ENCODE results near the gene ITPK1.
"Not testable (repeated sequence)": the region's sequence is repeated elsewhere in the genome, so short reads cannot be mapped to it uniquely, and the experiment has no call there.

The ITPK1 gene

GRCh38 chr14:93082576-93083001, 33.1 kb downstream of the ITPK1 start:
- no peak for DNase-seq

- DNase-seq = no peak
Observed at GRCh38 chr14:93081876-93082570, 33.7 kb downstream of the ITPK1 start.

GRCh38 chr14:93079865-93080403, 35.8 kb downstream of the ITPK1 start:
- no peak for DNase-seq

- DNase-seq = no peak
Observed at GRCh38 chr14:93079321-93079720, 36.4 kb downstream of the ITPK1 start.

- DNase-seq = no peak
Observed at GRCh38 chr14:93078870-93079269, 36.9 kb downstream of the ITPK1 start.

GRCh38 chr14:93076755-93077154, 39.0 kb downstream of the ITPK1 start:
- DNase-seq = no peak

- no peak for DNase-seq
Observed at GRCh38 chr14:93075891-93076290, 39.8 kb downstream of the ITPK1 start.

GRCh38 chr14:93073910-93074769, 41.6 kb downstream of the ITPK1 start:
- DNase-seq = no peak

- no peak for DNase-seq
Observed at GRCh38 chr14:93073358-93073707, 42.4 kb downstream of the ITPK1 start.

GRCh38 chr14:93072659-93073357, 42.9 kb downstream of the ITPK1 start:
- no peak for DNase-seq

GRCh38 chr14:93068711-93069110, 47.0 kb downstream of the ITPK1 start:
- DNase-seq = no peak

GRCh38 chr14:93067088-93067487, 48.6 kb downstream of the ITPK1 start:
- DNase-seq = no peak

GRCh38 chr14:93065272-93065730, 50.4 kb downstream of the ITPK1 start:
- DNase-seq = no peak

GRCh38 chr14:93064411-93065271, 51.1 kb downstream of the ITPK1 start:
- no peak for DNase-seq

GRCh38 chr14:93063393-93063792, 52.3 kb downstream of the ITPK1 start:
- no peak for DNase-seq

- no peak for DNase-seq
Observed at GRCh38 chr14:93062890-93063289, 52.8 kb downstream of the ITPK1 start.

- not testable (repeated sequence) for DNase-seq
Observed at GRCh38 chr14:93062013-93062412, 53.7 kb downstream of the ITPK1 start.

GRCh38 chr14:93061380-93062012, 54.2 kb downstream of the ITPK1 start:
- no peak for DNase-seq

- no peak for DNase-seq
Observed at GRCh38 chr14:93060841-93061240, 54.9 kb downstream of the ITPK1 start.

- DNase-seq = no peak
Observed at GRCh38 chr14:93059917-93060545, 55.7 kb downstream of the ITPK1 start.

- DNase-seq = no peak
Observed at GRCh38 chr14:93059260-93059659, 56.5 kb downstream of the ITPK1 start.

Measured in NCI-H748 treated with DMSO at 0.1 percent for 48 hours (cell line).